SJCRH30 (cell line): ENCODE results near the gene OSBPL9. TPM values are rescaled to one million over a fixed set of nuclear protein-coding genes. Genes with fewer than 3 reads are reported as not detected.
A peak's percentile ranks its signal among the peaks of the same experiment; 100 is the strongest.
"Not testable (repeated sequence)": the region's sequence is repeated elsewhere in the genome, so short reads cannot be mapped to it uniquely, and the experiment has no call there.

Experiments used
- DNase-seq, 2 experiments: peaks; one replicate each; pipeline ENCODE4 v3.0.0-alpha.2; 2015 to 2020
- H3K27ac ChIP-seq: fragments of 250-450 bp; sonication (Bioruptor Pico); 2 replicates; pipeline ENCODE4 v1.5.1; 2020; ENCODE audit warnings: mild to moderate bottlenecking, moderate library complexity
- H3K27me3 ChIP-seq: fragments of 250-450 bp; sonication (Bioruptor Pico); 2 replicates; pipeline ENCODE4 v1.5.1; 2020; ENCODE audit warnings: mild to moderate bottlenecking, moderate library complexity
- H3K36me3 ChIP-seq: fragments of 250-450 bp; sonication (Bioruptor Pico); 2 replicates; pipeline ENCODE4 v1.5.1; 2020; ENCODE audit warnings: mild to moderate bottlenecking, moderate library complexity
- H3K4me1 ChIP-seq: fragments of 250-450 bp; sonication (Bioruptor Pico); 2 replicates; pipeline ENCODE4 v1.5.1; 2020; ENCODE audit warnings: mild to moderate bottlenecking, moderate library complexity
- H3K4me3 ChIP-seq: fragments of 250-450 bp; sonication (Bioruptor Pico); 2 replicates; pipeline ENCODE4 v1.5.1; 2020; ENCODE audit warnings: mild to moderate bottlenecking, moderate library complexity
- H3K9me3 ChIP-seq: fragments of 250-450 bp; sonication (Bioruptor Pico); replicated peaks from 2 replicates; pipeline ENCODE4 v1.5.1; 2020; ENCODE audit warnings: mild to moderate bottlenecking, moderate library complexity
- total RNA-seq: library from RNA; depleted of rRNA; stranded (reverse); fragments of >200 nt; shearing (Covaris generic); gene quantifications from 2 replicates; pipeline ENCODE4 v1.2.3, GENCODE V29; 2014

Gene OSBPL9
- total RNA-seq, 1 experiment from 2014 or later = 147 TPM

DNA sequence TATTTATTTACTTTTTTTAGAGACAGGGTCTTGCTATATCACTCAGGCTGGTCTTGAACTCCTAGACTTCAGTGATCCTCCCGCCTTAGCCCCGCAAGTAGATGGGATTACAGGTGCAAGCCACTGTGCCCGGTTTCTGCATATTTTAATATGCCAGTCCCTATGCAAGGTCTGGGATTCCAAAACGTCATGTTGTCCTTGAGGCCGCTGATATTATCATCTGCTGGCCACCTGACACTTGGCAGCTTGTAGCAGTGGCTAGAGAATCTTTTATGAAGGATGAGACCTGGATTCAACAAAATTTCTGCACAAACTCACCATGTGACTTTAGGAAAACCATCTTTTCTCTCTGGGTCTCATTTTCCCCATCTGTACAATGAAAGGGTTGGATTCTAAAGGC lies 32.9 kb upstream of the OSBPL9 start:
- no peak for DNase-seq
- Histone ChIP-seq H3K36me3 (no peaks in the 10 kb centered on the region), H3K4me3 (no peak overlapping the region), H3K4me1 (no peaks in the 10 kb centered on the region; the same call in 1 of the 2 replicates), H3K9me3 (no peaks in the 10 kb centered on the region), H3K27me3 (no peaks in the 10 kb centered on the region), H3K27ac (no peak overlapping the region)

DNA sequence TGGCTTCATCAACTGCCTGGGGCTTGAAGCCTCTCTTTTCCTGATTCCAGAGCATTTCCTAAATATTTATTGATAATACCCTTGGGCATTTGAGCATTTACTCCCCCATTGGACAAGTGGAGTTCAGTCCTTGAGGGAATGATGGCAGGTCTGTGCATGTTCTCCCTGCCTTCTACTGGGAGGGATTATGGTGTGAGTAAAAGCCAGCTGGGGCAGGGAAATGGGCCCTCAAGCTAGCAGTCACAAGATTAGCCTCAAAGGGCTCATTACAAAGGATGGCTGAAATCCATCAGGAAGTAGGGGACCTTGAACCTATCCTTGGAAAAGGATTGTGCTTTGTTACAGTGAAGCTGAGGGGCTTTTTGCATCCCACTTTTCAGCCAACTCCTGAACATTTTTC lies 24.2 kb upstream of the OSBPL9 start:
- no peaks in the 10 kb centered on the region for H3K9me3 ChIP-seq
- H3K4me3 ChIP-seq = no peak overlapping the region
- H3K4me1 ChIP-seq = no peaks in the 10 kb centered on the region
- no peaks in the 10 kb centered on the region for H3K27me3 ChIP-seq
- H3K36me3 ChIP-seq = no peaks in the 10 kb centered on the region
- H3K27ac ChIP-seq = no peak overlapping the region
- peak in 1 of 2 experiments; percentile 15 for DNase-seq

DNA sequence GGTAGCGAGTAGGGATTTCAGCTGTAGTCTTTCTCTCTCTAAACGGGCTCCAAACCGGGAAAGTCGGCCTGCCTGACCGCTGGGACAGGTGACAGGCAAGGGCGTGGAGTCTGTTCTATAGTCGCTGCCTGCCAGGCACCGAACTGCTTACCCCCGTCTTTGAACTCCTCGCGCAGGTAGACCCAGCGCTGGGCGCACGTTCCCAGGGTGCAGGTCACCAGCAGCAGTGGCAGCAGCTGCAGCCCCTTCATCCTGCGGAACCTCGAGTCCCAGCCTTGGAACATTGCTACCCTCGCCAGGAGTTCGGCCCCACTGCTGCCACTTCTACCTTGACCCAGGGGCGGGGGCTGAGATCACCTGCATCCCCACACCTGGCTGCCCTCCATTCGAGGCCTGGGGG lies 22.2 kb upstream of the OSBPL9 start:
- Histone ChIP-seq H3K4me3 (no peak overlapping the region), H3K36me3 (no peaks in the 10 kb centered on the region), H3K27ac (no peak overlapping the region), H3K9me3 (no peaks in the 10 kb centered on the region), H3K4me1 (no peaks in the 10 kb centered on the region), H3K27me3 (no peaks in the 10 kb centered on the region)
- DNase-seq = no peak

DNA sequence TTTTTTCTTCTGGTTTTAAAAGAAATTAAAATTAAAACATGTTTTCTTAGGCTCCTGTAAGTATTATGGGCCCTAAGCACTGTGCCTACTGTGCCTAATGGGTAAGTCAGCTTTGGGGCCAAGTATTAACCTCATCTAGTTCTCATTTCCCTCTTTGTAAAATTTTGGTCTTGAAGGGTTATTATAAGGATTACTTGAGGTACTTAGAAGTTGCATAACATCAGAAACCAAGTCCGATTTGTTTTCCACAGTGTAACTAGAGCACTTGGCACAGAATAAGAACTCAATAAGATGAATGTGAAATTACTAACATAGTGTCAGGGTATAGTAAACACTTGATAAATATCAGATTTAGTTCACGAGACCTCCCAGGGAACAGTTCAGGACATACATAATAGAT lies 16.4 kb upstream of the OSBPL9 start:
- no peaks in the 10 kb centered on the region for H3K9me3 ChIP-seq
- no peaks in the 10 kb centered on the region for H3K36me3 ChIP-seq
- H3K27ac ChIP-seq = no peak overlapping the region
- no peak overlapping the region for H3K4me3 ChIP-seq
- no peaks in the 10 kb centered on the region for H3K27me3 ChIP-seq
- no peaks in the 10 kb centered on the region for H3K4me1 ChIP-seq
- DNase-seq = no peak

DNA sequence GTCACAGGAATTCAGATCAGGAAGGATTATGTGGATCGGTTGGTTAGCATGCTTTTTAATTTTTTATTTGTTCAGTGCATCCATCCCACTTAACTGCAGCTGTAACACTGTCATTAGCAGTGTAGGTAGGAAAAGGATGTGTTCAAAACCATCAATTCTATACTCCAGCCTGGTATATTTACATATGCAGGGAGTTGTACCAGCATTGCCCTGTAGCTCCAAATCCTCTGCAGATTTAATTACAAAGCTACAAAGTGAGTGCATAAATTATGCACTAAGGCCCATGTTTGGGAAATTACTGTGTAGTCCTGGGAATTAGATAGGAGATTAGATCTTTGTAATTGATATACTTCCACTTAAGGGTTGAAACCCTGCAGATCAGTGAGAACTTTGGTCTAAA lies 15.9 kb upstream of the OSBPL9 start:
- Histone ChIP-seq H3K27me3 (no peaks in the 10 kb centered on the region), H3K4me3 (no peak overlapping the region)
- DNase-seq = no peak

DNA sequence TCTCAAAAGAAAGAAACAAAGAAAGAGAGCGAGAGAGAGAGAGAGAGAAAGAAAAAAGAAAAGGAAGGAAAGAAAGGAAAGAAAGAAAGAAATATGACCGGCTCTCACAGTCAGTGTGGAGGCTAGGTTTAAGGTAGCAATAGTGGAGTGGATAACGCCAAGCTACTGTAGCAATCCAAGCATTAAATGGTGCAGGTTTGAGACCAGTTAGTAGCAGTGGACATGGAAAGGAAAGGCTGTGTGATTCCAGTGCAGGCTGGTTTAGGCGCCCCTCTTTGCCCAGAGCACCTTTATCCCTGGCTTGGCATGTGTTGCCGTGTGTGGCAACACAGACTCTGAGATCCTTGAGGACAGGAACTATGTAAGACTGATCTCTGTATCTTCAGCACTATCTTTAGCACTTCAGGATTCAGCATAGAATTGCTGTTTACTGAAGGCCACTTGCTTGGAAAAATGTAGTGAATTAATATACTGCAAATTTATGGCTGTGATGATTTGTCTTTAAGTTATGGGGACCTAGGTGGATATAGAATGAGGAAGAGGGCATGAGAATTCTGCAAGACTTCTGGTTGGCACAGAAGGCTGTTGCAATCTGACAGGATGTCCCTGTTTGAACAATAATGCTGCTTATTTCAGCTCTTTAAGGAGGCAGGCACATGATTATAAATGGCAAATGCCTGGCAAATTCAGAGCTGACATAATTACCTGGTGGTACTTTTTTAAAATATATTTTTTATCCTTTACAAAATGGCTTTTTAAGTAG lies 10.8 kb upstream of the OSBPL9 start:
- H3K27ac ChIP-seq = no peak overlapping the region
- no peaks in the 10 kb centered on the region for H3K36me3 ChIP-seq
- H3K4me3 ChIP-seq = no peak overlapping the region
- H3K27me3 ChIP-seq = no peaks in the 10 kb centered on the region
- DNase-seq = no peak
- no peaks in the 10 kb centered on the region for H3K4me1 ChIP-seq
- no peaks in the 10 kb centered on the region for H3K9me3 ChIP-seq

More for the DNA sequence above, 15.9 kb upstream of the OSBPL9 start:
- H3K4me1 ChIP-seq = no peaks in the 10 kb centered on the region
- H3K36me3 ChIP-seq = no peaks in the 10 kb centered on the region
- no peaks in the 10 kb centered on the region for H3K9me3 ChIP-seq
- H3K27ac ChIP-seq = no peak overlapping the region

DNA sequence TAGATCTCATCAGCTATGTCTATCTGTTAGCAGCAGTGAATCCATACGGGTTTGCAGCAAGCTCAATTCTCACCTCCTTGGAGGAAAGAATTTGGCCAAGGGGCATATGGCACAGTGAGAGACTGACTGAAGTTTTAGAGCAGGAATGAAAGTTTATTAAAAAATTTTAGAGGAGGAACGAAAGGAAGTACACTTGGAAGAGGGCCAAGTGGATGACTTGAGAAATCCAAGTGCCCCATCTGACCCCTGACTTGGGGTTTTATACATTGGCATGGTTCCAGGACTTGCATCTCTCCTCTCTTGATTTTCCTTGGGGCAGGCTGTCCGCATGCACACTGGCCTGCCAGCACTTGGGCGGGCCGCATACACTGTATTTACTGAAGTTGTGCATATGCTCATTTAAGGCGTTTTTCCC lies 9.2 kb upstream of the OSBPL9 start:
- Histone ChIP-seq H3K27me3 (no peaks in the 10 kb centered on the region), H3K27ac (no peak overlapping the region), H3K4me1 (peaks cover 3% of the 10 kb centered on the region; the same call in 1 of the 2 replicates), H3K9me3 (no peaks in the 10 kb centered on the region), H3K36me3 (no peaks in the 10 kb centered on the region), H3K4me3 (no peak overlapping the region)
- DNase-seq = peak in 1 of 2 experiments; percentile 30

DNA sequence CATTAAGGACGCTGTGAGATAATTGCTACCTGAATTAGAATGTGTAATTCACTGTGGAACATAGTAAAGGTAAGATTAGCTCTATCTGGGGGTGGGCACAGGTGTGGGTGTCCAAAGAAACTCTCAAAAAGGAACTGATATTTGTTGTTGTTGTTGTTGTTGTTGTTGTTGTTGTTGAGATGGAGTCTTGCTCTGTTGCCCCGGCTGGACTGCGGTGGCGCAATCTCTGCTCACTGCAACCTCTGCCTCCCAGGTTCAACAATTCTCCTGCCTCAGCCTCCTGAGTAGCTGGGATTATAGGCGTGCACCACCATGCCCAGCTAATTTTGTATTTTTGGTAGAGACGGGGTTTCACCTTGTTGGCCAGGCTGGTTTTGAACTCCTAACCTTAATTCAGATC lies 6.8 kb upstream of the OSBPL9 start:
- not testable (repeated sequence) for H3K27me3 ChIP-seq, H3K4me3 ChIP-seq, H3K9me3 ChIP-seq, H3K36me3 ChIP-seq, H3K4me1 ChIP-seq, DNase-seq, H3K27ac ChIP-seq

DNA sequence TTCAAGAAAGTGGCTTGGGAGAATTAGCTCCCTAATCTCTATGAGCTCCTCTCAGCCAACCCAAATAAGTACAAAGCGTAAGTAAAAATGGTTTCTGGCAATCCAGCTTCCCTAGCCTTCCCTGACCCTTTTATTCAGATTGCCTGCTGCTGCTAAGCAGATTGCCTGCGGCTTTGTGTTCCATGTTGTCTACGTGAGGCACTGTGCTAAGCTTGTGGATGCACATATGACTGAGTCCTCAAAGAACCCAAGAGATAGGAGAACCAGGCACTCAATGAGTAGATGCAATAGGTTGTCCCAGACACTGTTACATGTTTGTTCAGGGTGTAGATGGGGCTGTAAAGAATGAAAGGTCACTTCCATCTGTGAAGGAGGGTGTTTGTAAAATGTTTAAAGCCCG lies 6.3 kb upstream of the OSBPL9 start:
- no peaks in the 10 kb centered on the region for H3K36me3 ChIP-seq
- H3K4me1 ChIP-seq = peaks cover 4% of the 10 kb centered on the region; the same call in 1 of the 2 replicates
- no peak overlapping the region for H3K4me3 ChIP-seq
- H3K27me3 ChIP-seq = 0 out of 2 replicates have a peak, but pooled peaks cover 3% of the 10 kb centered on the region
- H3K27ac ChIP-seq = no peak overlapping the region
- no peak for DNase-seq
- no peaks in the 10 kb centered on the region for H3K9me3 ChIP-seq

DNA sequence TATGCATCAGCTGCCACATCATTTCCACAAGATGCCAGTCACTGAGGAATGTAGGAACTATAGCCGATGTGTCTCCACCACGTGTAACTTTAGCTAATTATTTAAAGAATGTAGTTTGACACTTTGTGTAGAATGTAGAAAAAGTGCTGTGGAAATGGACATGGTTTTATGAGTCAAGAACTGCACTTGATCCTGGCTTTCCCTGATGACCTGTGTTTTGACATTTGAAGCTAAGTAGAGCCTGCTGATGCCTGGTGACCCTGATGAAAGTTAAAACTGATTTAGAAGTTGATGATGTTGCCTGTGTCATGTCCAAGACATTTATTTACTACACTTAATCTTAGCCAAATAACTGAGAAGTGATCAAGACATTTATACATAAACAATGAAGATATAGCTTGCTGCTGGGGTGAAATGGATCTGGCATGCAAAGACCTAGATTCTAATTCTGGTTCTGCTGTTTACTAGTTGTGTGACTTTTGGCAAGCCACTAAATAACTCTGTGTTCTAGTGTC lies 4.4 kb upstream of the OSBPL9 start:
- H3K27ac ChIP-seq = no peak overlapping the region
- no peak for DNase-seq
- H3K27me3 ChIP-seq = 0 out of 2 replicates have a peak, but pooled peaks cover 3% of the 10 kb centered on the region
- H3K4me1 ChIP-seq = peaks cover 4% of the 10 kb centered on the region; the same call in 1 of the 2 replicates
- no peaks in the 10 kb centered on the region for H3K36me3 ChIP-seq
- no peak overlapping the region for H3K4me3 ChIP-seq
- no peaks in the 10 kb centered on the region for H3K9me3 ChIP-seq

DNA sequence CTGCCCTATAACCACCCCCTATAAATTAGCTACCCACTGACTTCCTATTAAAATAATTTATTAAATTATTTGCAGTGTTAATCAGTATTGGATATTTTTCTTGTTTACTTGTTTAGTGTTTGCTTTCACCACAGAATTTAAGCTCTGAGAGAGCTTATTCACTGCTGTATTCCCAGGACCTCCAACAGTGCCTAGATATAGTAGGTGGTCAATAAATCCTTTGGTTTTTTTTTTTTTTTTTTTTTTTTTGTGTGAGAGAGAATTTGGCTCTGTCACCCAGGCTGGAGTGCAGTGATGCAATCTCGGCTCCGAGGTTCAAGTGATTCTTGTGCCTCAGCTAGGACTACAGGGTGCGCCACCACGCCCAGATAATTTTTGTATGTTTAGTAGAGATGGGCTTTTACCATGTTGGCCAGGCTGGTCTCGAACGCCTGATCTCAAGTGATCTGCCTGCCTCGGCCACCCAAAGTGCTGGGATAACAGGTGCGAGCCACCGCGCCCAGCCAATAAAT lies 1.1 kb upstream of the OSBPL9 start:
- Histone ChIP-seq H3K4me1 (peaks cover 29% of the 10 kb centered on the region), H3K9me3 (no peaks in the 10 kb centered on the region), H3K36me3 (no peaks in the 10 kb centered on the region; the same call in 1 of the 2 replicates), H3K4me3 (no peak overlapping the region), H3K27me3 (0 out of 2 replicates have a peak, but pooled peaks cover 3% of the 10 kb centered on the region), H3K27ac (no peak overlapping the region)
- no peak for DNase-seq

DNA sequence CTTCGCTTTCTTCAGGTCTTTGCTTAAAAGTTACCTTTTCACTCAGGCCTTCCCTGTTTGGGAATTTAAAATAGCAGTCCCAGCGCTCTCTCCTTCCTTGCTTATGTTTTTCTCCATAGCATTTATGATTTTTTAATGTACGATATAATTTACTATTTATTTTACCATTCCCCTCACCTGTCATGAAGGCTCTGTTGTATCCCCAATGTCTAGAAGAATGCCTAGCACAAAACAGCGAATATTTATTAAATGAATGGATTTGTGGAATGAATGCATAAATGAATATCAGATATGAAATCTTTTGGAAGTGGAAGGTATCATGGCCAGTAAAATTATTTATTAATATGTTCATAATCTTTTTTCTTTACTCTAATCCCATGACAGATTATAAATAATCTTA lies 402 bp upstream of the OSBPL9 start:
- H3K4me1 ChIP-seq = peaks cover 29% of the 10 kb centered on the region
- H3K27me3 ChIP-seq = 0 out of 2 replicates have a peak, but pooled peaks cover 3% of the 10 kb centered on the region
- H3K36me3 ChIP-seq = no peaks in the 10 kb centered on the region; the same call in 1 of the 2 replicates
- no peak overlapping the region for H3K27ac ChIP-seq
- DNase-seq = no peak
- H3K4me3 ChIP-seq = peak overlapping the region; percentile 87
- no peaks in the 10 kb centered on the region for H3K9me3 ChIP-seq

DNA sequence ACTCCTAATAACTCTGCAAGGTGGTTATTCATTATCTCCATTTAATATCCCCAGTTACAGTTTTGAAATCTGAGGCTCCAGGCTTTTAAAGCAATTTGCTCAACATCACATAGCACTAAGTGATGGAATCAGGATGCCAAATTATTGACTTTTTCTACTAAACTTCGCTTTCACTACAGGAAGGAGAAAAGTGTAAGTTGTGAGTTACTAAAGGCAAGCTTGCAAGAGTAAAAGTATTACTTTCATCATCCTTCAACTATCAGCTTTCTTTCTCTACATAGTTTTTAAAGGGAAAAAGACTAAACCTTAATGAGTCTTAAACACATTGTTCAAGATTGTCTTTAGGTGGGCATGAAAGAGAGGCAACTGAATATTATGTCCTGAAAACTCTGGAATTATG lies 1.8 kb downstream of the OSBPL9 start:
- Histone ChIP-seq H3K4me1 (peaks cover 32% of the 10 kb centered on the region), H3K4me3 (no peak overlapping the region), H3K36me3 (no peaks in the 10 kb centered on the region; the same call in 1 of the 2 replicates), H3K27ac (peak overlapping the region; percentile 12; the same call in 1 of the 2 replicates), H3K27me3 (no peaks in the 10 kb centered on the region), H3K9me3 (no peaks in the 10 kb centered on the region)
- DNase-seq = no peak

DNA sequence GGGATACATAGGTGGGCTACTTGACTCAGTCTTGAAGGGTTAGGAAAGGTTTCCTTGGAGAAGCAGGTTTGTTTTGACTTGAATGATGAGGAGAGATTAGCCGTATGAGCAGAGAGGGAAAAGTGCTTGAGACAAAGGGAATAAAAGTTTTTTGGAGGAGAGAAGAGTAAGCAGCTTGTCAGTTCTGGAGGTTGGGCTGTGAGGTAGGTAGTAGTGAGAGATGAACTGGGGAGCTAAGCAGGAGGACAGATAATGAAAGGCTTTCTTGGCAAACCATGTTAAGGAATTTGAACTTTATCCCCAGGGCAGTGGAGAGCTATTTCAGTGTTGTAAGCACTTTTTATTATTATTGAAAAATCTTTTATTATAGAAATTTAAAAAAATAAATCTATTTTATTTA lies 3.6 kb downstream of the OSBPL9 start:
- no peaks in the 10 kb centered on the region; the same call in 1 of the 2 replicates for H3K36me3 ChIP-seq
- H3K9me3 ChIP-seq = no peaks in the 10 kb centered on the region
- DNase-seq = no peak
- H3K4me1 ChIP-seq = peaks cover 32% of the 10 kb centered on the region
- H3K4me3 ChIP-seq = no peak overlapping the region
- no peaks in the 10 kb centered on the region for H3K27me3 ChIP-seq
- H3K27ac ChIP-seq = no peak overlapping the region

DNA sequence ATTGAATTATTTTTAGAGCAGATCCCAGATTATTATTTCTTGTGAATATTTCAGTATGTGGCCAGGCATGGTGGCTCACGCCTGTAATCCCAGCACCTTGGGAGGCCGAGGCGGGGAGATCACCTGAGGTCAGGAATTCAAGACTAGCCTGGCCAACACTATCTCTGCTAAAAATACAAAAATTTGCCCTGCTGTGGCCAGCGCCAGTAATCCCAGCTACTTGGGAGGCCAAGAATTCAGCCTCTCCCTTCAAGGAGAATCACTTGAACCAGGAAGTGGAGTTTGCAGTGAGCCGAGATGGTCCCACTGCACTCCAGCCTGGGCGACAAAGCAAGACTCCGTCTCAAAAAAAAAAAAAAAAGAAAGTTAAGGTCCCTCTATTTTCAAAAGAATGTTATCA lies 4.3 kb downstream of the OSBPL9 start:
- Histone ChIP-seq H3K27ac (no peak overlapping the region), H3K4me3 (no peak overlapping the region), H3K27me3 (no peaks in the 10 kb centered on the region), H3K9me3 (no peaks in the 10 kb centered on the region), H3K4me1 (peaks cover 32% of the 10 kb centered on the region), H3K36me3 (no peaks in the 10 kb centered on the region; the same call in 1 of the 2 replicates)
- DNase-seq = no peak
